Esophagus muscularis mucosa (tissue), 3 donors: Measurements from ENCODE around the gene ATIC.

Experiments
- CTCF ChIP-seq, 3 experiments: fragments of 200-600 bp in 2 of 3; fragments of 450-650 bp in 1 of 3; sonication (generic) in 2 of 3; IDR thresholded peaks; one replicate each; pipeline ENCODE4 v1.5.1; 2017 to 2019; ENCODE audit warnings: antibody characterized with exemption in 3 of 3, mild to moderate bottlenecking in 2 of 3, moderate library complexity in 1 of 3
- POLR2A ChIP-seq: fragments of 450-650 bp; IDR thresholded peaks from one replicate; pipeline ENCODE4 v1.6.1; 2017; ENCODE audit warnings: antibody characterized with exemption, moderate library complexity, mild to moderate bottlenecking, low read depth

GRCh38 chr2:215384710-215385109 is 72.9 kb downstream of the ATIC start:
- no peak for TF ChIP-seq CTCF (IDR thresholded peaks at IDR 0.05)
- TF ChIP-seq POLR2A, result no peak
